Endothelial cell (in vitro differentiated cells): ENCODE results near the gene MYL3. TPM values are rescaled to one million over a fixed set of nuclear protein-coding genes. Genes with fewer than 3 reads are reported as not detected.

Source experiments
- DNase-seq: peaks from one replicate; pipeline ENCODE4 v3.0.0; 2021; ENCODE audit warnings: low spot score
- H3K27ac Mint-ChIP-seq: one replicate; pipeline ENCODE4 v1.8.0; 2021; ENCODE audit warnings: mixed read lengths, inconsistent platforms; ENCODE audit not compliant: unreplicated experiment
- H3K27me3 Mint-ChIP-seq: one replicate; pipeline ENCODE4 v1.8.0; 2021; ENCODE audit warnings: mild to moderate bottlenecking, moderate library complexity, mixed read lengths, inconsistent platforms; ENCODE audit not compliant: unreplicated experiment
- H3K36me3 Mint-ChIP-seq: one replicate; pipeline ENCODE4 v1.8.0; 2021; ENCODE audit warnings: mild to moderate bottlenecking, low read depth, mixed read lengths, inconsistent platforms; ENCODE audit not compliant: unreplicated experiment
- H3K4me1 Mint-ChIP-seq: one replicate; pipeline ENCODE4 v1.8.0; 2021; ENCODE audit warnings: mild to moderate bottlenecking, mixed read lengths, inconsistent platforms; ENCODE audit not compliant: unreplicated experiment
- H3K4me3 Mint-ChIP-seq: one replicate; pipeline ENCODE4 v1.8.0; 2021; ENCODE audit warnings: mild to moderate bottlenecking, mixed read lengths, inconsistent platforms; ENCODE audit not compliant: unreplicated experiment
- H3K9me3 Mint-ChIP-seq: one replicate; pipeline ENCODE4 v1.8.0; 2021; ENCODE audit warnings: mixed read lengths, inconsistent platforms; ENCODE audit not compliant: unreplicated experiment
- CTCF ChIP-seq: fragments of 200-600 bp; sonication (generic); IDR thresholded peaks from one replicate; pipeline ENCODE4 v1.5.0; 2021; ENCODE audit warnings: antibody characterized with exemption; ENCODE audit not compliant: unreplicated experiment
- total RNA-seq: library from RNA; stranded (reverse); fragmentation: NEBNext Ultra II Directional; extraction: Animal tissue kit (Norgen Biotek cat#: 25700); gene quantifications from one replicate; pipeline ENCODE4 v1.2.1, GENCODE V29; 2021; ENCODE audit not compliant: unreplicated experiment

The MYL3 gene
- total RNA-seq, 1 donor from 2014 or later = not detected

- H3K4me3 Mint-ChIP-seq = no peak overlapping the region
- no peak for TF ChIP-seq CTCF
- no peaks in the 10 kb centered on the region for H3K9me3 Mint-ChIP-seq
- H3K27me3 Mint-ChIP-seq = peaks cover 16% of the 10 kb centered on the region
- no peaks in the 10 kb centered on the region for H3K36me3 Mint-ChIP-seq
- peaks cover 9% of the 10 kb centered on the region for H3K4me1 Mint-ChIP-seq
- no peak for DNase-seq
- H3K27ac Mint-ChIP-seq = no peak overlapping the region
Observed at GRCh38 chr3:46893146-46893748, 30.0 kb upstream of the MYL3 start.

- peak; percentile 75 for DNase-seq
- Mint-ChIP-seq H3K4me1 (peaks cover 9% of the 10 kb centered on the region), H3K9me3 (no peaks in the 10 kb centered on the region), H3K4me3 (peak overlapping the region; percentile 62), H3K27me3 (peaks cover 16% of the 10 kb centered on the region), H3K36me3 (no peaks in the 10 kb centered on the region), H3K27ac (no peak overlapping the region)
- no peak for TF ChIP-seq CTCF
Observed at GRCh38 chr3:46892285-46893145, 29.3 kb upstream of the MYL3 start.

- H3K4me3 Mint-ChIP-seq = peak overlapping the region; percentile 1
- TF ChIP-seq CTCF = no peak
Observed at GRCh38 chr3:46891132-46891531, 27.9 kb upstream of the MYL3 start.

GRCh38 chr3:46890132-46890531, 26.9 kb upstream of the MYL3 start:
- Mint-ChIP-seq H3K4me3 (no peak overlapping the region), H3K27ac (no peak overlapping the region), H3K4me1 (peaks cover 9% of the 10 kb centered on the region), H3K9me3 (no peaks in the 10 kb centered on the region), H3K27me3 (peaks cover 22% of the 10 kb centered on the region), H3K36me3 (no peaks in the 10 kb centered on the region)
- DNase-seq = no peak
- no peak for TF ChIP-seq CTCF

More at GRCh38 chr3:46891132-46891531, 27.9 kb upstream of the MYL3 start:
- DNase-seq = no peak
- Mint-ChIP-seq H3K36me3 (no peaks in the 10 kb centered on the region), H3K4me1 (peaks cover 9% of the 10 kb centered on the region), H3K27ac (no peak overlapping the region), H3K27me3 (peaks cover 20% of the 10 kb centered on the region), H3K9me3 (no peaks in the 10 kb centered on the region)
